Loucy (cell line): ENCODE results near the gene VAV2.

ENCODE experiments used
- EZH2phosphoT487 ChIP-seq: fragments of 200-600 bp; IDR thresholded peaks from 2 replicates; pipeline ENCODE4 v1.6.1; 2018; ENCODE audit warnings: antibody characterized with exemption, mild to moderate bottlenecking, moderate library complexity, borderline replicate concordance
- TF ChIP-seq, protein P1 (sequence below): fragments of 200-600 bp; sonication (generic); conservative IDR thresholded peaks from 2 replicates; pipeline ENCODE4 v1.5.1; 2014; ENCODE audit warnings: mild to moderate bottlenecking, antibody characterized with exemption, low read length

- TF ChIP-seq, protein P1, sequence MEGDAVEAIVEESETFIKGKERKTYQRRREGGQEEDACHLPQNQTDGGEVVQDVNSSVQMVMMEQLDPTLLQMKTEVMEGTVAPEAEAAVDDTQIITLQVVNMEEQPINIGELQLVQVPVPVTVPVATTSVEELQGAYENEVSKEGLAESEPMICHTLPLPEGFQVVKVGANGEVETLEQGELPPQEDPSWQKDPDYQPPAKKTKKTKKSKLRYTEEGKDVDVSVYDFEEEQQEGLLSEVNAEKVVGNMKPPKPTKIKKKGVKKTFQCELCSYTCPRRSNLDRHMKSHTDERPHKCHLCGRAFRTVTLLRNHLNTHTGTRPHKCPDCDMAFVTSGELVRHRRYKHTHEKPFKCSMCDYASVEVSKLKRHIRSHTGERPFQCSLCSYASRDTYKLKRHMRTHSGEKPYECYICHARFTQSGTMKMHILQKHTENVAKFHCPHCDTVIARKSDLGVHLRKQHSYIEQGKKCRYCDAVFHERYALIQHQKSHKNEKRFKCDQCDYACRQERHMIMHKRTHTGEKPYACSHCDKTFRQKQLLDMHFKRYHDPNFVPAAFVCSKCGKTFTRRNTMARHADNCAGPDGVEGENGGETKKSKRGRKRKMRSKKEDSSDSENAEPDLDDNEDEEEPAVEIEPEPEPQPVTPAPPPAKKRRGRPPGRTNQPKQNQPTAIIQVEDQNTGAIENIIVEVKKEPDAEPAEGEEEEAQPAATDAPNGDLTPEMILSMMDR: no peak
- TF ChIP-seq EZH2phosphoT487: no peak
These were observed 278.1 kb downstream of the VAV2 start for GRCh38 chr9:133713960-133714495.
